ENCODE results near the gene PAQR8. TPM values are rescaled to one million over a fixed set of nuclear protein-coding genes. Genes with fewer than 3 reads are reported as not detected.

The PAQR8 gene
- total RNA-seq, 1 experiment from 2014 or later = 10.0 TPM

DNA sequence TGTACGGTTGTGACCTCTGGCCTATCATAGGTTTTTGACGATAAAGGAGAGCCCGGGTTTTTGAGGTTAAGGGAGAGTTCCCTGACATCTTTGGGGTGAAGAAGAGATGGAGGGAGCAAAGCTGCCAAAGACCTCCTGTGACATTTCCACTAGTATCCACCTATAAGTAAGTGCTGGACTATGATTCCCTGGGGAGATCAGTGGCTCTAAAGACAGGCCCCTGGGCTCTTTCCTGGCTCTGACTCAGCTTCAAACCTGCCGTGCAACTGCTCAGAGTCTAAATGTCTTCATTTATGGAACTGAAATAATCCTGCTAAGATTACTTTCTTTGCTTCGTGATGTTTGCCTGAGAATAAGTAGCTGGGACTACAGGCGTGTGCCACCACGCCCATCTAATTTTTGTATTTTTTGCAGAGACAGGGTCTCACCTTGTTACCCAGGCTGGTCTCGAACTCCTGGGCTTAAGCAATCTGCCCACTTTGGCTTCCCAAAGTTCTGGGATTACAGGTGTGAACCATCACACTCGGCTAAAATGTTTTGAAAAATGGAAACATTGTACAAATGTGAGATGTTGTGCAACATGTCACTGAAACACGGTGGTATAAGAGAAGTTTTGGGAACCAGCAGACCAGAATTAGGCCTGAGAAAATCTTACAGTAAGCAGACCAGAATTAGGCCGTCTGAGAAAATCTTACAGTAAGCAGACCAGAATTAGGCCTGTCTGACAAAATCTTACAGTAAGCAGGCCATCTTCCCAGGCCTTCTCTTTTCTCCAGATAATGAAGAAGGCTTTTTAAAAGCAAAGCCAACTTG, 1.1 kb upstream of the PAQR8 start:
- Histone ChIP-seq H3K27me3 (replicated peaks) (no peaks in the 10 kb centered on the region), H3K9me3 (replicated peaks) (no peaks in the 10 kb centered on the region), H3K27ac (no peak overlapping the region), H3K4me3 (no peak overlapping the region), H3K36me3 (peaks cover 9% of the 10 kb centered on the region), H3K4me1 (replicated peaks) (peaks cover 22% of the 10 kb centered on the region)
- no peak for DNase-seq (ENCODE audit: low read depth in 1 of 2, low spot score in 2 of 2)

DNA sequence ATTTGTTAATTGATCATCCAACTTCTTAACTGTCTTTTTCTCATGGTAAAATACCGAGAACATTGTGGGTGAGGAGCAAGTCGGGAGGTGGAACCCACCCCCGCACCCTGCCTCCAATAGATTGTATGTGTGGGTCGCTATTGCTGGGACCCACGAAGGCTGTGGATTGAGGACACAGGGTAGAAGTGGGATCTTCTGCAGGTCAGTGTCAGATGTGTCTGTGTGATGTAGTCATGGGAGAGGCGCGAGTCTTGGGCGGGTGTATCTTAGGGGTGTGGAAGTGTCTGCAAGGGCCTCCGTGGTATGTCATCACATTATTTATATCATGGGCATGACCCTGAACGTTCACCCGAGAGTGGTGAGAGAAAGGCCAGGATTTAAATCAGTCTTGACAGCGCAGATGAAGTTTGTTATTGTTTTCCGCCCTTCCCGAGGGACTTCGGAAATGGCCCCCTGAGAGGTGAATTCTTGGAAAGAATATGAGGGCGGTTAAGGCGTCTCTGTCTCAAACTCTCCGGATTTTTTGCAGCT, 472 bp upstream of the PAQR8 start:
- Histone ChIP-seq H3K36me3 (peaks cover 11% of the 10 kb centered on the region), H3K4me3 (peak overlapping the region; percentile 94), H3K27ac (peak overlapping the region; percentile 67), H3K9me3 (replicated peaks) (no peaks in the 10 kb centered on the region), H3K27me3 (replicated peaks) (no peaks in the 10 kb centered on the region), H3K4me1 (replicated peaks) (peaks cover 27% of the 10 kb centered on the region)
- DNase-seq (ENCODE audit: low read depth in 1 of 2, low spot score in 2 of 2) = no peak

DNA sequence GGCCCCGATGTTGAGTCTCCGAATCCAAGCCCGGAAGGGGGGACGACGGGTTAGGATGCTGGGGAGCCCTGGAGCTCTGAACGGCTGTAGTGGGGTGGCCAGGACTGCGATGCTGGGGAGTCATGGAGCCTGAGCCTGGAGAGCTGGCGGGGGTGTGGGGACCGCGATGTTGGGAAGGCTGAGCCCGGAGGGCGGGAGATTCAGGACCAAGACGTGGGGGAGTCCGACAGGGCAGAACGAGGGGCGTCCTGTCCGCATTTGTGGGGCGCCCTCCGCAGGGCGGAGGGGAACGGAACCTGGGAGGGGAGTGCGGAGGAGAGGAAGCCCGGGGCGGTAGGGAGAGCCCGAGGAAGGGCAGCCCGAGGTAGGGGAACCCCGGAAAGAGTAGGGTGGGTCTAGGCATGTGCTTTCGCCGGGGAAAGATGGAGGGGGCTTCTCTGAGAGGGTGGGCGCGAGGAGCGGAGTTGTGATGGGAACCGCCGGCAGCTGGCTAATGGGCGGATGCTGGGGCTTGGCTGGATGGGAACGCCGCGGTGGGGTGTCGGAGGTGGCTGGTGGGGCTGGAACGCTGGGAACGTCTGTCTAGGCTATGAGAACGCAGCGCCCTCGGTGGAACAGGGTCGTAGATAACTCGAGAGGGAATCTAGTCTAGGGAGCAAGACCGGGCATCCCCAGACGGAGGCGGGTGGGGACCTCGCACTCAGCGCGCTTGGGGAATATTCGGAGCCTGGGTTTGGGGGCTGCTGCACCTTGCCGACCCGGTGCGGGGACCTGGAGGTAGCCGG, 684 bp downstream of the PAQR8 start:
- Histone ChIP-seq H3K9me3 (replicated peaks) (no peaks in the 10 kb centered on the region), H3K27ac (peak overlapping the region; percentile 67), H3K27me3 (replicated peaks) (no peaks in the 10 kb centered on the region), H3K4me1 (replicated peaks) (peaks cover 33% of the 10 kb centered on the region), H3K36me3 (peaks cover 11% of the 10 kb centered on the region), H3K4me3 (peak overlapping the region; percentile 94)
- peak; percentile 48 to 51 for DNase-seq (ENCODE audit: low read depth in 1 of 2, low spot score in 2 of 2)

DNA sequence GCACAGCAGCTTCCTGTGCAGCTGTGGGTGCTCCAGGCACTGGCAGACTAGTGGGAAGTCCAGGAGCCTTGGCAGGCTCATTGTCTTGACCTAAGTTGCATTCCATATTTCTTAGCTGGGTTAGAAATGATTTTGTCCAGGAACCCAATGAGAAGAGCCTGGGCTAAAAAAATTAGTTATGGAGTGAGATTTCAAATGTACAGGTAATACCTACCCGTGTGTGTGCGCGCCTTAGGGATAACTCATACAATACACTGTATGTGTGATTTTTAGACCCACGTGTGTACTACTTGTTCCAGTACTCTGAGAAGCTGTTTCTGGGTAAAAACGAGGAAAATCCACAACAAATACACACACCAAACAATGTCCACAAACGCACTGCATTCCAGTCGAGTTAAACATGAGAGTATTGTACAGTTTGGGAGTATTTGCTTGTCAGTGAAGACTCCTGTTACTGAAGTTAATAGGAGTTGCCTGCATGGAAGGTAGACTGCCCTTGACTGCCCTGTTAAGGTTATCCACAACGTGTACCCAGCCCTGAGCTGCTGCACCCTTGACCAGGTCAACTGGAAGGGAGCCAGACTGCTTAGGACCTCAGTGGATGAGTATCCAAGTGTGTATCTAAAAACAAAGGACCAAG, 1.4 kb downstream of the PAQR8 start:
- H3K36me3 ChIP-seq = peaks cover 11% of the 10 kb centered on the region
- peak overlapping the region; percentile 94 for H3K4me3 ChIP-seq
- no peaks in the 10 kb centered on the region for H3K27me3 ChIP-seq (replicated peaks)
- H3K4me1 ChIP-seq (replicated peaks) = peaks cover 33% of the 10 kb centered on the region
- H3K27ac ChIP-seq = no peak overlapping the region
- peak in 1 of 2 experiments; percentile 42 for DNase-seq (ENCODE audit: low read depth in 1 of 2, low spot score in 2 of 2)
- no peaks in the 10 kb centered on the region for H3K9me3 ChIP-seq (replicated peaks)

DNA sequence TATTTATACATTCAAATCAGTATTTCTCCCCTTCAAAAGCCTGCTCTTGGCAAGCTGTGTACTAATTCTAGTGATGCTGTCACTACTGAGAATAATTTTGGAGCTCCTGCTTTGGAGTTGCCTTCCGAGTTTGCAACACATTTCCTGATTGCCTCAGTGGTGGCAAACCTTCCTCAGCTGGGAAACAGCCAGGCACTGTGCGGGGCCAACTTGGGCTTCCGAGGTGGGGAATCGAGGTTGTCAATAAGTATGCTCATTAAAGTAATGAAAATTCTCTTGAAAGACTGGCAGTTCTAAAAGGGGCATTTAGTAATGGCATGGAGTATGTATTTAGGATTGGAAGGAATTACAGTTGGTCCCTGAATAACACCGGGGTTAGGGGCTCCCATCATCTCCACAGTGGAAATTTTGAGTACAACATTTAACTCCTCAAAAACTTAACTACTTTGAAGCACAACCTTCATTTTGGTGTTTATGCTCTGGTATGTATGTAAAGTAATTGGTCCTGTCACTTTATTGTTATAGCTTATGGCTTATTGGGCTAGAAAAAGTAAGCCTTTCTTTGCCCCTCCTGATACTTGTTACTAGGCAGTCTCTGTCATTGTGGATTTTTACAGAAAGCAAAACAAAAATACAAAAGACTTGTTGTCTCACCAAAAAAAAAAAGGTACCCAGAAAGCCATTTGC, 2.7 kb downstream of the PAQR8 start:
- Histone ChIP-seq H3K36me3 (peaks cover 11% of the 10 kb centered on the region), H3K4me1 (replicated peaks) (peaks cover 33% of the 10 kb centered on the region), H3K27ac (no peak overlapping the region), H3K4me3 (no peak overlapping the region), H3K27me3 (replicated peaks) (no peaks in the 10 kb centered on the region), H3K9me3 (replicated peaks) (no peaks in the 10 kb centered on the region)
- no peak for DNase-seq (ENCODE audit: low read depth in 1 of 2, low spot score in 2 of 2)

DNA sequence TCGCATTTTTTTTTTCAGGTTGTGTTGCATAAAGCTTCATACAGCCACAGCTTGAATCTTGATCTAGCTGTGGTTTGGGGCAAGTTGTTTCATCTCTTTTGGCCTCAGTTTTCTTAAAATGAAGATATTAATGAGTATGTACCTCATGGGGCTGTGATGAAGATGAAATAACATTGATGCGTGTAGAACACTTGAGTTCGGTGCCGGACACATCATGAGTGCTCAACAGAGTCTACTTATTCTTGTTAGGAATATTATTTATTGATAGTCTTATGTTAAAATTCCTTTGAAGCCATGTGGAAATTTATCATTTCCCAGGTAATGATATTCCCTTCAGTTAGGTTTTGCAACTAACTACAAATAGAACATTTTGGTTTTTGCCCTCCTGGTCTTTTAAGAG, 3.4 kb downstream of the PAQR8 start:
- Histone ChIP-seq H3K9me3 (replicated peaks) (no peaks in the 10 kb centered on the region), H3K27ac (no peak overlapping the region), H3K27me3 (replicated peaks) (no peaks in the 10 kb centered on the region), H3K36me3 (peaks cover 11% of the 10 kb centered on the region), H3K4me1 (replicated peaks) (peaks cover 33% of the 10 kb centered on the region), H3K4me3 (no peak overlapping the region)
- DNase-seq (ENCODE audit: low read depth in 1 of 2, low spot score in 2 of 2) = no peak

DNA sequence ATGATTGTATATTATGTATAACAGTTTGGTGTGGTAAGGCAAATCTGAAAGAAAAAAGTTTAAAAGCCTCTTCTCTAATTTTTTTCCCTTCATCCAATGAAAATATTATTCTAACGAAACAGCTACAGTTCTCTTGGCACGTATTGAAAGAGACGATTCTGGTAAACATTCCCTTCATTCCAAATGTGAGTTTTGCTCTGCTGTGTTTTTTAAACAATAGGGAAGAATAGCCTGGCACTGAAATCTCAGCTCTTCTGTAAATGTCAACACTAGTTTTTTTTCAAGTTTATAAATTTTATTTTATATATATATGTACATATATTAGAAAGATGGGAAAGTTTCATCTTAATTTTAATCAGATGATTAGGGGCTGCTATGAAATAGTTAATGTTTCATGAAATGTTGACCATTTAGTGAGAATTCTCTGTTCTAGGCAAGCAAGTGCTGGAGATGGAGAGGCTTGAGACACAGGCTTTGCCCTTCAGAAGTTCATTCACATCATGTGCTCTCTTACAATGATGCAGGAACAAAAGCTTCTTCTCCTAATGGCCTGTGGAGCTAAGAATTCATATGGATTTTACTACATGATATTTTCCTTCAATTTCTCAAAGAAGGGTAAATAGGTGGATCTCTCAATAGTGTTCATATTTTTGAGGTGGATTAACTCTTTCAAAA, 4.1 kb downstream of the PAQR8 start:
- peak in 1 of 2 experiments; percentile 42 for DNase-seq (ENCODE audit: low read depth in 1 of 2, low spot score in 2 of 2)

DNA sequence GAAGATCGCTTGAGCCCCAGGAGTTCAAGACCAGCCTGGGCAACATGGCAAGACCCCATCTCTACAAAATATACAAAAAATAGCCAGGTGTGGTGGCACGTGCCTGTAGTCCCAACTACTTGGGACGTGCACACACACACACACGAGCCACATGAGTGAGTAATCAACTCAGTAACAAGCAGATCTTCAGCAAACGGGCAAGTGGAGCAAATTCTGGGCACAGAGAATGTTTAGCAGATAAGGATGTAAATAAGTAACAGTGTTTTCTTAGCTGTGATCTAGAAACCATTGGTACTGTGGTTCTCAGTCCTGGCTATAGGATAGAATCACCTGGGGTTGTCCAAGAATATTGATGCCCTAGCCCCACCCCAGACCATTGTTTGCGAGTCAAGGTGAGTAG, 6.1 kb downstream of the PAQR8 start:
- Histone ChIP-seq H3K36me3 (peaks cover 3% of the 10 kb centered on the region; the same call in 1 of the 2 replicates), H3K27me3 (replicated peaks) (no peaks in the 10 kb centered on the region), H3K27ac (no peak overlapping the region), H3K4me1 (replicated peaks) (peaks cover 23% of the 10 kb centered on the region), H3K9me3 (replicated peaks) (no peaks in the 10 kb centered on the region), H3K4me3 (no peak overlapping the region)
- no peak for DNase-seq (ENCODE audit: low read depth in 1 of 2, low spot score in 2 of 2)

More for the DNA sequence above, 4.1 kb downstream of the PAQR8 start:
- no peaks in the 10 kb centered on the region for H3K9me3 ChIP-seq (replicated peaks)
- peak overlapping the region; percentile 43; the same call in 1 of the 2 replicates for H3K27ac ChIP-seq
- H3K4me3 ChIP-seq = no peak overlapping the region
- H3K36me3 ChIP-seq = peaks cover 11% of the 10 kb centered on the region
- H3K4me1 ChIP-seq (replicated peaks) = peaks cover 33% of the 10 kb centered on the region
- H3K27me3 ChIP-seq (replicated peaks) = no peaks in the 10 kb centered on the region

DNA sequence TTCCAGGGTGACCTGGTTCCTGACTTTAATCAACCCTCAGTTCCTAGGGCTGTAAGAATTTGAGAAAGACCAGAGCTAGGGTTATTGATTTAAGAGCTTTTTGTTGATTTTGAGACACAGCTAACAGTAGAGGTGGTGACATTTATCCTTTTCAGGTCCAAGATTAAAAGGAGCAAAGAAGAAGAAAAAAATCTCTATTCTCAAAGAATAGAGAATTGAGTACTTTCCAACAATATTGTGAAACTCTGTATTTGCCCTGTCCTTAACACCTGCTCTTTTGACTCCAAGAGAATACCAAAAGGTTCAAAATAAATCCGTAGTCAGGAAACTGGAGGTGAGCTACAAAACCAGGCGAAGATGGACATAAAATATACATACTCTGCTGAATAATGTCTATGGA, 7.3 kb downstream of the PAQR8 start:
- DNase-seq (ENCODE audit: low read depth in 1 of 2, low spot score in 2 of 2) = no peak
- Histone ChIP-seq H3K27ac (no peak overlapping the region), H3K4me3 (no peak overlapping the region), H3K9me3 (replicated peaks) (no peaks in the 10 kb centered on the region), H3K36me3 (peaks cover 3% of the 10 kb centered on the region; the same call in 1 of the 2 replicates), H3K4me1 (replicated peaks) (peaks cover 15% of the 10 kb centered on the region), H3K27me3 (replicated peaks) (no peaks in the 10 kb centered on the region)

DNA sequence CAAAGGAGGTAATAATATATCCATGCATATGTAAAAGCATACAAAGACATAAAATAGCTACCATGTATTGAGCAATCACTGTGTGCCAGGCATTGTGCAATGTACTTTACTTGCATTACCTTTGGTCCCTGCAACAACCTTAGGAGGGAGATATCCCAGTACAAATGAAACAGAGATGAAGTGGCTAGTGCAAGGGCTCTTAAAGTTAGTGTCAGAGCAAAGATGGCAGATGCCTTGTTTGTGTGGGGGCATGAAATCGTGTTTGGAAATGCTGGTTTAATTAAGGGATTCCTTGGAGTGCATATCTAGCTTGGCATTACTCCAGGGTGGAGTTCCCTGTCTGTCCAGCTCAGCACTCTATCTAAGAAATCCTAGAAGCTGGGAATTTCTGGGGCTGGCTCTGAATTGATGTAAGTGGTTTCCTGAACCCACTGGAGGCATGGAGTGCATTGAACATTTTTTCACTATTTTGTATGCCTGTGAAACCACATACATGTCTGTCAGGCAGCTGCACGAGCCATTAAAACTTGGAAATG, 9.8 kb downstream of the PAQR8 start:
- DNase-seq (ENCODE audit: low read depth in 1 of 2, low spot score in 2 of 2) = no peak
- Histone ChIP-seq H3K9me3 (replicated peaks) (no peaks in the 10 kb centered on the region), H3K27ac (no peak overlapping the region), H3K4me3 (no peak overlapping the region), H3K4me1 (replicated peaks) (peaks cover 16% of the 10 kb centered on the region), H3K27me3 (replicated peaks) (no peaks in the 10 kb centered on the region), H3K36me3 (no peaks in the 10 kb centered on the region; the same call in 1 of the 2 replicates)

DNA sequence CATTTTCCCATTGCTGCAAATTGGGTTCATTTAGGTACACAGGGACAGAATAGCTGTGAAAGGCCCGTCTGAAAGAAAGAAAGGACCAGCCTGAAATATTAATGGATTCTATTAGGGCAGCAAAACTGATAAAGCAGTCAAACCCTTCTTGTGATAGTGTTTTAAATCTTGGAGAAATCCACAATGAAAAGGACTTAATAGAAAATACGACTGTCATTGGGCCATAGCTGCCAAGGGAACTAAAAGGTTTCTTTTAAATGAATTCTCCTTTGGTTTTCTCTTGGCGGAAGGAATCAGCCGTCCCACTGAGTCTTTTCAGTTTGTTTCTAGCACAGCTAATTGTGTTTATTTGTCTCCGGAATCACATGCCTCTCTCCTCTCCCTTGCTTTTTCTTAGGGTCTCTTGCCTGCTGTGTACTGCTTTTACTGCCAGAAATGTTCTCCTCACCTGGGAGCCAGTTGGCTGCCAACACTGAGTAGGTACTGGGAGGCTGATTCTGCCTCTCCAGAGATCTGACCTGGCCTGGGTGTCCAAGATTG, 11.3 kb downstream of the PAQR8 start:
- H3K9me3 ChIP-seq (replicated peaks) = no peaks in the 10 kb centered on the region
- no peaks in the 10 kb centered on the region for H3K27me3 ChIP-seq (replicated peaks)
- no peaks in the 10 kb centered on the region for H3K36me3 ChIP-seq
- H3K4me3 ChIP-seq = no peak overlapping the region
- no peak for DNase-seq (ENCODE audit: low read depth in 1 of 2, low spot score in 2 of 2)
- H3K4me1 ChIP-seq (replicated peaks) = peaks cover 20% of the 10 kb centered on the region
- H3K27ac ChIP-seq = no peak overlapping the region

DNA sequence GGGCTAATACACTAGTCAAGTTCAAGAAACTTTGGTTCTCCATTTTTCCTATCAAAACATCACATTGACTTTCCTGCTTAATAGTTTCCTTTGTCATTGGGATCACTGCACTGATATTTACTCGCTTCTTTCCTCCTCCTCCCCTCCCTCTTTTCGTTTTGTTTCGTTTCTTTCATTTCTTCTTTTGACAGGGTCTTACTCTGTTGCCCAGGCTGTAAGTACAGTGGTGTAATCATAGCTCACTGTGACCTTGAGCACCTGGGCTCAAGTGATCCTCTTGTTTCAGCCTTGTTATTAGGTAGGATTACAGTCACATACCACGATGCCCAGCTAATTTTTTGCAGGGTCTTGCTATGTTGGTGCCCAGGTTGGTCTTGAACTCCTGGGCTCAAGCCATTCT, 12.3 kb downstream of the PAQR8 start:
- DNase-seq (ENCODE audit: low read depth in 1 of 2, low spot score in 2 of 2) = no peak

More for the DNA sequence above, 12.3 kb downstream of the PAQR8 start:
- peaks cover 20% of the 10 kb centered on the region for H3K4me1 ChIP-seq (replicated peaks)
- no peaks in the 10 kb centered on the region for H3K27me3 ChIP-seq (replicated peaks)
- H3K4me3 ChIP-seq = no peak overlapping the region
- no peak overlapping the region for H3K27ac ChIP-seq
- H3K36me3 ChIP-seq = no peaks in the 10 kb centered on the region
- no peaks in the 10 kb centered on the region for H3K9me3 ChIP-seq (replicated peaks)
